Measurements from ENCODE around the gene LRRC61.
"Not testable (repeated sequence)": the region's sequence is repeated elsewhere in the genome, so short reads cannot be mapped to it uniquely, and the experiment has no call there.

The LRRC61 gene

DNA sequence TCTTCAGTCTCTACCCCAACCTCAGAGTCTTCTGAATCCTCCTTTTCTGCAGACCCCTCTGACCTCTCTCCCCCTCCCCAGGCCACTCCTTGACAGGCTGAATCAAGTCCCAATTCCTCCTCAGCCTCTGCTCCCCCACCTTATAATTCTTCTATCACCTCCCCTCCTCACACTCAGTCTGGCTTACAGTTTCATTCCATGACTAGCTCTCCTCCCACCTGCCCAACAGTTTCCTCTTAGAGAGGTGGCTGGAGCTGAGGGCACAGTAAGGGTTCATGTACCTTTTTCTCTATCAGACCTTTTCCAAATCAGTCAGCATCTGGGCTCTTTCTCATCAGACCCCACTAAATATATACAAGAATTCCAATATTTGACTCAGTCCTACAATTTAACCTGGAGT is 14.6 kb upstream of the LRRC61 start:
- no peak for DNase-seq

DNA sequence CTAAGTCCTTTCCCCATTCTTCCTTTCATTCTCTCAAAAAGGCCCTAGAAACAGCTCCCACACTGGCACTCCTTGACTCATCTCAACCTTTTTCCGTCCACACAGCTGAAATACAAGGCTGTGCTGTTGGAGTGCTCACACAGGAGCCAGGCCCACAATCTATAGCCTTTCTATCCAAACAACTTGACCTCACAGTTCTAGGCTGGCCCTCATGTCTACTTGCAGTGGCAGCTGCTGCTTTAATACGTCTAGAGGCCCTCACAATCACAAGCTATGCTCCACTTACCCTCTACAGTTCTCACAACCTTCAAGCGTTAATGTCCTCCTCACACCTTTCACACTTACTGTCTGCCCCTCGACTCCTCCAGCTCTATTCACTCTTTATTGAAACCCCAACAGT is 12.0 kb upstream of the LRRC61 start:
- DNase-seq = no peak

- DNase-seq = no peak
These were observed 11.4 kb upstream of the LRRC61 start for GRCh38 chr7:150311711-150312110.

GRCh38 chr7:150312649-150313366 is 10.3 kb upstream of the LRRC61 start:
- peak; percentile 20 for DNase-seq

GRCh38 chr7:150313367-150313809 is 9.8 kb upstream of the LRRC61 start:
- no peak for DNase-seq

DNA sequence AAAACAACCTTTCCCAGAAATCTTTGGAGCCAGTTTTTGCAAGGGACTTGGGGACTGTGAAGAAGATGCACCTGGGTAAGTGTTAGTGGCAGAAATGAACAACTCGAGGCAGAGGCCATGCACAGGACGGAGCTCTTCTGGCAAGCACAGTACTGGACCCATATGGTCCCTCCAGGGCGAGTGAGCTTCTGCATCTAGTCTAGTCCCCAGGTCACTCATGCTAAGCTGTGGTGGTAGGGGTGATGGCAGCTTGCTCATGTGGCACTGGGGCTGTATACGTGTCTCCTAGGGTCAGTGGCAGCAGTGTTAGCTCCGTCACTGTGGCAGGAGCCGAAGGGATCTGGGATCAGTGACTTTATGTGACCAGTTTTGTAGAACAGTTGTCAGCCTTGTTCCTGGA is 9.3 kb upstream of the LRRC61 start:
- DNase-seq = no peak

- no peak for DNase-seq
These were observed 8.4 kb upstream of the LRRC61 start for GRCh38 chr7:150314639-150315239.

DNA sequence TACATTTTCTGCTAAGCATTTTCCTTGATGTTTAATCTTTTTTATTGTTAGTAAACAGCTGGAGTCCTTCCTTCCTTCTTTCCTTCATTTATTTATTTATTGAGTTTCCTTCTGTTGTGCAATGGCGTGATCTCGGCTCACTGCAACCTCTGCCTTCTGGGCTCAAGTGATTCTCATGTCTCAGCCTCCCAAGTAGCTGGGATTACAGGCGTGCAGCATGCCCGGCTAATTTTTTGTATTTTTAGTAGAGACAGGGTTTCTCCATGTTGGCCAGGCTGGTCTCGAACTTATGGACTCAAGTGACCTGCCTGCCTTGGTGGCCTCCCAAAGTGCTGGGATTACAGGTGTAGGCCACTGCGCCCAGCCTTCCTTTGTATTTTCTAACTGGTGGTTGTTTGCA is 6.2 kb upstream of the LRRC61 start:
- DNase-seq = not testable (repeated sequence)

GRCh38 chr7:150317748-150318444 is 5.3 kb upstream of the LRRC61 start:
- no peak for DNase-seq

DNA sequence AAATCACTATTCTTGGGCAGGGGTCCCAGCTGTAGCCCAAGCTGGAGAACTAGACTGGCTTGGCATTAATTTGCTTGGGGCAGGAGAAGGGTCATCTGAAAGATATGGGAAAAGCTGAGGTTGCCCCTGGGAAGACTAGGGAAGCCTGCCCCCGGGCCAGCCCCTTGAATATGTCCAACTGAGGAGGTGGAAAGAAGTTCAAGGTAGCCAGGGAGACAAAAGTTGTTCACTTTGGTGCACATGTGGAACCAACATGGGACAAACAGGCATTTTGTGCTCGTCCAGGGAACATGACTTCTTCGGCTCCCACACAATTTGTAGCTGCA is 1.4 kb upstream of the LRRC61 start:
- no peak for DNase-seq

DNA sequence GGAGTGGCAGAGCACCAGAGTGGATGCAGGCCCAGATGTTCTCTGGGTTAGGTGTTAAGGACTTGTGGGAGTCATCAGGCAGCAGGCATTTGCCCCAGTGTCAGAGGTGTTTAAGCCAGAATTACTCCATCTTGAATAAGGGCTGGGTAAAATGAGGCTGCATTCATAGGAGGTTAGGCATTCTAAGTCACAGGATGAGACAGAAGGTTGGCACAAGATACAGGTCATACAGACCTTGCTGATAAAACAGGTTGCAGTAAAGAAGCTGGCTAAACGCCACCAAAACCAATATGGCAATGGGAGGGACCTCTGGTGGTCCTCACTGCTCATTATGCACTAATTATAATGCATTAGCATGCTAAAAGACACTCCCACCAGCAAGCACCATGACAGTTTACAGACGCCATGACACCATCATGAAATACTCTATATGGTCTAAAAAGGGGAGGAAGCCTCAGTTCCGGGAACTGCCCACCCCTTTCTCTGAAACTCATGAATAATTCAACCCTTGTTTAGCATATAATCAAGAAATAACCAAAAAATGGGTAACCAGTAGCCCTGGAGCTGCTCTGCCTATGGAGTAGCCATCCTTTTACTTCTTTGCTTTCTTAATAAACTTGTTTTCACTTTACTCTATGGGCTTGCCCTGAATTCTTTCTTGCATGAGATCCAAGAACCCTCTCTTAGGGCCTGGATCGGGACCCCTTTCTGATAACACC is 882 bp upstream of the LRRC61 start:
- peak; percentile 64 for DNase-seq

DNA sequence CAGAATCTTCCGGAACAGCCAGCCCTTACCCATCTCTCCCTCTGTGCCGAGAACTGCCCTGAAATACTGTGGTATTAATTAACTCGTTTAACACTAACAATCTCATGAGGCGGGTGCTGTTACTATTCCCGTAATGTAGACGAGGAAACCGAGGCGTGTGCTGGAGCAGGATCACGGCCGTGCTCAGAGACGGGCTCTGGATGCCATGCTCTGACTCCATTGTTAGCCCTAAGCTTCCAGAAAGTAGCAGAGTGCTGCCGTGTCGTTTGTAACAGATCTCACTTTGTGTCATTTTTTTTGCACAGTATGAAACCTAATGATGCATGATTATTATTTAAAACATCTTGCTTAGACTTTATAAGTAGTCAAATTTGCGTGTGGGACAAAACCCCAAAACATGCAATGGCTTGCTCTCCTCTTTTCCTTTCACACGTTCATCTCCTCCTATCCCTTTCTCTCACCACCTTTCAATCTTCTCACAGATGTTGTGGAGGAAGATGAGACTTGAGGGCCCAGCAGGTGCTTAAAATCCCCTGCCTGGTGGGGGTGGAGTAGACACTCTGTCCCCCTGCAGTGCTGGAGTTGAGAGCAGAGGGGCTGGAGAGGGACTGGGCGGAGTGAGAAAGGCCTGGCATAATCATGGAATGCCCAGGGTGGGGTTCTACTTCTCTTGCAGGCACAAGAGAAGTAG is 672 bp downstream of the LRRC61 start:
- DNase-seq = peak; percentile 60

- DNase-seq = peak; percentile 15
These were observed 1.3 kb downstream of the LRRC61 start for GRCh38 chr7:150324373-150324961.

- DNase-seq = peak; percentile 53
These were observed 2.0 kb downstream of the LRRC61 start for GRCh38 chr7:150325110-150325611.

- DNase-seq = no peak
These were observed 2.7 kb downstream of the LRRC61 start for GRCh38 chr7:150325901-150326300.

GRCh38 chr7:150326657-150327268 is 3.6 kb downstream of the LRRC61 start:
- DNase-seq = no peak

DNA sequence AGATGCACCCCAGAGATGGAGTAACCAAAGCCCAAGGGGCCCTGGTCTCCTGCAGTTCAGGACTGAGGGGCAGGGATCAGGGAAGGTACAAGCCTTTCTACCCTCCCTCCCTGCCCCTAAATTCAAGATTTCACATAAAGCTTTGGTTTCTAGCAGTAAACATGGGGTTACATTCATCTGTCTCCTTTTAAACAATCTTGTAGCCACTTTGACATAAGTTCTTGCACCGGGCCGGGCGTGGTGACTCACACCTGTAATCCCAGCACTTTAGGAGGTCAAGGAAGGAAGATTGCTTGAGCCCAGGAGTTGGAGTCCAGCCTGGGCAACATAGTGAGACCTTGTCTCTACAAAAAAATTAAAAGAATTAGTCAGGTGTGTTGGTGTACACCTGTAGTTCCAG is 4.2 kb downstream of the LRRC61 start:
- DNase-seq = no peak

GRCh38 chr7:150329331-150330120 is 6.4 kb downstream of the LRRC61 start:
- no peak for DNase-seq

- no peak for DNase-seq
These were observed 7.2 kb downstream of the LRRC61 start for GRCh38 chr7:150330211-150330885.

- no peak for DNase-seq
These were observed 9.9 kb downstream of the LRRC61 start for GRCh38 chr7:150332852-150333635.

All from hematopoietic multipotent progenitor cell treated with erythropoietin and hydrocortisone succinate and interleukin-3 and kit ligand, for 4 days (in vitro differentiated cells).